HepG2 (cell line): ENCODE data around the gene KHK. TPM values are rescaled to one million over a fixed set of nuclear protein-coding genes. Genes with fewer than 3 reads are reported as not detected.

Experiments
- CHD2 ChIP-seq: IDR thresholded peaks from 2 replicates; pipeline ENCODE4 v1.6.1; 2011; ENCODE audit warnings: low read depth, low read length, improper control_type of control experiment
- GRHL1 ChIP-seq: sonication (generic); formaldehyde crosslinking; conservative IDR thresholded peaks from 2 replicates; pipeline ENCODE4 v1.8.0; 2022; ENCODE audit warnings: missing genetic modification reagents
- HMG20B ChIP-seq: conservative IDR thresholded peaks from 2 replicates; pipeline ENCODE4 v1.6.1; 2016; ENCODE audit warnings: missing genetic modification reagents, missing compliant biosample characterization
- KLF9 ChIP-seq: IDR thresholded peaks from 2 replicates; pipeline ENCODE4 v1.6.1; 2016; ENCODE audit warnings: low read depth
- MZF1 ChIP-seq: sonication (generic); formaldehyde crosslinking; IDR thresholded peaks from 2 replicates; pipeline ENCODE4 v1.8.1; 2023; ENCODE audit warnings: mild to moderate bottlenecking, missing genetic modification reagents, borderline replicate concordance
- NCOA2 ChIP-seq: sonication (generic); formaldehyde crosslinking; IDR thresholded peaks from 2 replicates; pipeline ENCODE4 v1.8.0; 2022; ENCODE audit warnings: inconsistent platforms
- NFE2L1 ChIP-seq: sonication (generic); formaldehyde crosslinking; IDR thresholded peaks from 2 replicates; pipeline ENCODE4 v1.4.0; 2020; ENCODE audit warnings: missing genetic modification reagents, mild to moderate bottlenecking, borderline replicate concordance
- TRAFD1 ChIP-seq: sonication (generic); formaldehyde crosslinking; IDR thresholded peaks from 2 replicates; pipeline ENCODE4 v1.5.1; 2020; ENCODE audit warnings: missing genetic modification reagents, mild to moderate bottlenecking, borderline replicate concordance
- TRIM24 ChIP-seq: sonication (generic); formaldehyde crosslinking; IDR thresholded peaks from 2 replicates; pipeline ENCODE4 v1.8.0; 2022; ENCODE audit warnings: mild to moderate bottlenecking, missing genetic modification reagents
- XRCC5 ChIP-seq: fragments of 200-400 bp; formaldehyde crosslinking; optimal IDR thresholded peaks from 2 replicates; pipeline ENCODE3; 2017; ENCODE audit warnings: mild to moderate bottlenecking, low read length
- ZNF510 ChIP-seq: sonication (generic); formaldehyde crosslinking; IDR thresholded peaks from 2 replicates; pipeline ENCODE4 v1.4.0; 2020; ENCODE audit warnings: low read depth, mild to moderate bottlenecking, missing genetic modification reagents
- ZNF569 ChIP-seq: sonication (generic); formaldehyde crosslinking; IDR thresholded peaks from 2 replicates; pipeline ENCODE4 v1.5.0; 2020; ENCODE audit warnings: mild to moderate bottlenecking, missing genetic modification reagents, moderate library complexity, borderline replicate concordance
- ZNF737 ChIP-seq: sonication (generic); formaldehyde crosslinking; IDR thresholded peaks from 2 replicates; pipeline ENCODE4 v1.5.0; 2020; ENCODE audit warnings: missing genetic modification reagents, mild to moderate bottlenecking, borderline replicate concordance
- ZNF761 ChIP-seq: sonication (generic); formaldehyde crosslinking; conservative IDR thresholded peaks from 2 replicates; pipeline ENCODE4 v1.4.0; 2020; ENCODE audit warnings: mild to moderate bottlenecking, missing genetic modification reagents
- ZSCAN31 ChIP-seq: sonication (generic); formaldehyde crosslinking; IDR thresholded peaks from 2 replicates; pipeline ENCODE4 v1.5.0; 2020; ENCODE audit warnings: low read depth, mild to moderate bottlenecking, missing genetic modification reagents
- polyA plus RNA-seq, 8 experiments: library from polyadenylated mRNA; depleted of rRNA in 3 of 8; stranded (reverse) in 7 of 8; unstranded in 1 of 8; fragments of >200 nt; fragmentation: Illumina TruSeq in 4 of 8; extraction: Trizol in 4 of 8; gene quantifications; 2 replicates each; pipeline versions ENCODE4 v1.2.1 to v1.2.3, GENCODE V29; 2011 to 2016; ENCODE audit warnings: low read depth in 4 of 8, missing spikeins in 1 of 8, mixed read lengths in 1 of 8; ENCODE audit not compliant: insufficient read depth in 1 of 8
- total RNA-seq, 5 experiments: library from RNA; depleted of rRNA; stranded (reverse); fragments of >200 nt; fragmentation: Illumina TruSeq; extraction: Trizol; gene quantifications; 2 replicates each; pipeline ENCODE4 v1.2.3, GENCODE V29; 2016; ENCODE audit warnings: low read depth in 1 of 5
- TF ChIP-seq, protein P1 (sequence below): sonication (generic); formaldehyde crosslinking; IDR thresholded peaks from 2 replicates; pipeline ENCODE4 v1.4.0; 2020; ENCODE audit warnings: missing genetic modification reagents
- TF ChIP-seq, protein P2 (sequence below): sonication (generic); formaldehyde crosslinking; IDR thresholded peaks from 2 replicates; pipeline ENCODE4 v1.4.0; 2020; ENCODE audit warnings: mild to moderate bottlenecking, missing genetic modification reagents
- TF ChIP-seq, protein P3 (sequence below): sonication (generic); formaldehyde crosslinking; IDR thresholded peaks from 2 replicates; pipeline ENCODE4 v1.8.1; 2023; ENCODE audit warnings: missing genetic modification reagents, mild to moderate bottlenecking, borderline replicate concordance
- TF ChIP-seq, protein P4 (sequence below): sonication (generic); formaldehyde crosslinking; IDR thresholded peaks from 2 replicates; pipeline ENCODE4 v1.8.1; 2022; ENCODE audit warnings: low read depth, mild to moderate bottlenecking, missing genetic modification reagents

The KHK gene
- total and polyA plus RNA-seq, 2 of the 13 experiments (the other 11 are each of a cell fraction or from before 2014, with no cell fraction given): 40.9 to 99.2 TPM

- TF ChIP-seq GRHL1 (CRISPR knock-in tag) (no peak), XRCC5 (peak; percentile 55), CHD2 (no peak), ZSCAN31 (CRISPR knock-in tag) (no peak; the same call in 1 of the 2 replicates), TRIM24 (CRISPR knock-in tag) (no peak; the same call in 1 of the 2 replicates), ZNF510 (peak; percentile 91), ZNF761 (CRISPR knock-in tag) (peak; percentile 73), ZNF569 (CRISPR knock-in tag) (no peak), ZNF737 (CRISPR knock-in tag) (no peak), MZF1 (CRISPR knock-in tag) (no peak), HMG20B (CRISPR knock-in tag) (peak; percentile 85), TRAFD1 (CRISPR knock-in tag) (no peak), KLF9 (CRISPR knock-in tag) (no peak), NCOA2 (CRISPR knock-in tag) (peak; percentile 70), NFE2L1 (CRISPR knock-in tag) (no peak; the same call in 1 of the 2 replicates)
- TF ChIP-seq, protein P1, sequence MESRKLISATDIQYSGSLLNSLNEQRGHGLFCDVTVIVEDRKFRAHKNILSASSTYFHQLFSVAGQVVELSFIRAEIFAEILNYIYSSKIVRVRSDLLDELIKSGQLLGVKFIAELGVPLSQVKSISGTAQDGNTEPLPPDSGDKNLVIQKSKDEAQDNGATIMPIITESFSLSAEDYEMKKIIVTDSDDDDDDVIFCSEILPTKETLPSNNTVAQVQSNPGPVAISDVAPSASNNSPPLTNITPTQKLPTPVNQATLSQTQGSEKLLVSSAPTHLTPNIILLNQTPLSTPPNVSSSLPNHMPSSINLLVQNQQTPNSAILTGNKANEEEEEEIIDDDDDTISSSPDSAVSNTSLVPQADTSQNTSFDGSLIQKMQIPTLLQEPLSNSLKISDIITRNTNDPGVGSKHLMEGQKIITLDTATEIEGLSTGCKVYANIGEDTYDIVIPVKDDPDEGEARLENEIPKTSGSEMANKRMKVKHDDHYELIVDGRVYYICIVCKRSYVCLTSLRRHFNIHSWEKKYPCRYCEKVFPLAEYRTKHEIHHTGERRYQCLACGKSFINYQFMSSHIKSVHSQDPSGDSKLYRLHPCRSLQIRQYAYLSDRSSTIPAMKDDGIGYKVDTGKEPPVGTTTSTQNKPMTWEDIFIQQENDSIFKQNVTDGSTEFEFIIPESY (CRISPR knock-in tag): no peak
- TF ChIP-seq, protein P2, sequence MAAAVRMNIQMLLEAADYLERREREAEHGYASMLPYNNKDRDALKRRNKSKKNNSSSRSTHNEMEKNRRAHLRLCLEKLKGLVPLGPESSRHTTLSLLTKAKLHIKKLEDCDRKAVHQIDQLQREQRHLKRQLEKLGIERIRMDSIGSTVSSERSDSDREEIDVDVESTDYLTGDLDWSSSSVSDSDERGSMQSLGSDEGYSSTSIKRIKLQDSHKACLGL: no peak
- TF ChIP-seq, protein P3, sequence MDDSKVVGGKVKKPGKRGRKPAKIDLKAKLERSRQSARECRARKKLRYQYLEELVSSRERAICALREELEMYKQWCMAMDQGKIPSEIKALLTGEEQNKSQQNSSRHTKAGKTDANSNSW (CRISPR knock-in tag): no peak
- TF ChIP-seq, protein P4, sequence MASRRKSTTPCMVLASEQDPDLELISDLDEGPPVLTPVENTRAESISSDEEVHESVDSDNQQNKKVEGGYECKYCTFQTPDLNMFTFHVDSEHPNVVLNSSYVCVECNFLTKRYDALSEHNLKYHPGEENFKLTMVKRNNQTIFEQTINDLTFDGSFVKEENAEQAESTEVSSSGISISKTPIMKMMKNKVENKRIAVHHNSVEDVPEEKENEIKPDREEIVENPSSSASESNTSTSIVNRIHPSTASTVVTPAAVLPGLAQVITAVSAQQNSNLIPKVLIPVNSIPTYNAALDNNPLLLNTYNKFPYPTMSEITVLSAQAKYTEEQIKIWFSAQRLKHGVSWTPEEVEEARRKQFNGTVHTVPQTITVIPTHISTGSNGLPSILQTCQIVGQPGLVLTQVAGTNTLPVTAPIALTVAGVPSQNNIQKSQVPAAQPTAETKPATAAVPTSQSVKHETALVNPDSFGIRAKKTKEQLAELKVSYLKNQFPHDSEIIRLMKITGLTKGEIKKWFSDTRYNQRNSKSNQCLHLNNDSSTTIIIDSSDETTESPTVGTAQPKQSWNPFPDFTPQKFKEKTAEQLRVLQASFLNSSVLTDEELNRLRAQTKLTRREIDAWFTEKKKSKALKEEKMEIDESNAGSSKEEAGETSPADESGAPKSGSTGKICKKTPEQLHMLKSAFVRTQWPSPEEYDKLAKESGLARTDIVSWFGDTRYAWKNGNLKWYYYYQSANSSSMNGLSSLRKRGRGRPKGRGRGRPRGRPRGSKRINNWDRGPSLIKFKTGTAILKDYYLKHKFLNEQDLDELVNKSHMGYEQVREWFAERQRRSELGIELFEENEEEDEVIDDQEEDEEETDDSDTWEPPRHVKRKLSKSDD (CRISPR knock-in tag): no peak; the same call in 1 of the 2 replicates
Measured at GRCh38 chr2:27093430-27094352, 7.1 kb downstream of the KHK start (continued).
